ENCODE measurements around the gene ADCY7. TPM values are rescaled to one million over a fixed set of nuclear protein-coding genes. Genes with fewer than 3 reads are reported as not detected.

ADCY7 gene
- total RNA-seq, 4 donors from 2014 or later = 40.4 to 50.9 (median 41.2) TPM

GRCh38 chr16:50280932-50281331, 14.6 kb downstream of the ADCY7 start:
- Histone ChIP-seq H3K27me3 (no peaks in the 10 kb centered on the region), H3K27ac (peak overlapping the region in 3 of 4 donors; percentile 67 to 75 (median 71)), H3K4me1 (peaks cover 0 to 45% (median 23%) of the 10 kb centered on the region in 4 donors), H3K9me3 (no peaks in the 10 kb centered on the region), H3K4me3 (no peak overlapping the region), H3K36me3 (no peaks in the 10 kb centered on the region)
- no peak for DNase-seq (ENCODE audit: low spot score in 2 of 2)
- 81 to 94% methylated on average over 5 of the region's 5 CpGs for WGBS, 2 donors
- TF ChIP-seq EP300 (IDR thresholded peaks at IDR 0.05) (no peak), POLR2A (IDR thresholded peaks at IDR 0.05) (no peak)
- TF ChIP-seq, protein P1, sequence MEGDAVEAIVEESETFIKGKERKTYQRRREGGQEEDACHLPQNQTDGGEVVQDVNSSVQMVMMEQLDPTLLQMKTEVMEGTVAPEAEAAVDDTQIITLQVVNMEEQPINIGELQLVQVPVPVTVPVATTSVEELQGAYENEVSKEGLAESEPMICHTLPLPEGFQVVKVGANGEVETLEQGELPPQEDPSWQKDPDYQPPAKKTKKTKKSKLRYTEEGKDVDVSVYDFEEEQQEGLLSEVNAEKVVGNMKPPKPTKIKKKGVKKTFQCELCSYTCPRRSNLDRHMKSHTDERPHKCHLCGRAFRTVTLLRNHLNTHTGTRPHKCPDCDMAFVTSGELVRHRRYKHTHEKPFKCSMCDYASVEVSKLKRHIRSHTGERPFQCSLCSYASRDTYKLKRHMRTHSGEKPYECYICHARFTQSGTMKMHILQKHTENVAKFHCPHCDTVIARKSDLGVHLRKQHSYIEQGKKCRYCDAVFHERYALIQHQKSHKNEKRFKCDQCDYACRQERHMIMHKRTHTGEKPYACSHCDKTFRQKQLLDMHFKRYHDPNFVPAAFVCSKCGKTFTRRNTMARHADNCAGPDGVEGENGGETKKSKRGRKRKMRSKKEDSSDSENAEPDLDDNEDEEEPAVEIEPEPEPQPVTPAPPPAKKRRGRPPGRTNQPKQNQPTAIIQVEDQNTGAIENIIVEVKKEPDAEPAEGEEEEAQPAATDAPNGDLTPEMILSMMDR (IDR thresholded peaks at IDR 0.05) = no peak

DNA sequence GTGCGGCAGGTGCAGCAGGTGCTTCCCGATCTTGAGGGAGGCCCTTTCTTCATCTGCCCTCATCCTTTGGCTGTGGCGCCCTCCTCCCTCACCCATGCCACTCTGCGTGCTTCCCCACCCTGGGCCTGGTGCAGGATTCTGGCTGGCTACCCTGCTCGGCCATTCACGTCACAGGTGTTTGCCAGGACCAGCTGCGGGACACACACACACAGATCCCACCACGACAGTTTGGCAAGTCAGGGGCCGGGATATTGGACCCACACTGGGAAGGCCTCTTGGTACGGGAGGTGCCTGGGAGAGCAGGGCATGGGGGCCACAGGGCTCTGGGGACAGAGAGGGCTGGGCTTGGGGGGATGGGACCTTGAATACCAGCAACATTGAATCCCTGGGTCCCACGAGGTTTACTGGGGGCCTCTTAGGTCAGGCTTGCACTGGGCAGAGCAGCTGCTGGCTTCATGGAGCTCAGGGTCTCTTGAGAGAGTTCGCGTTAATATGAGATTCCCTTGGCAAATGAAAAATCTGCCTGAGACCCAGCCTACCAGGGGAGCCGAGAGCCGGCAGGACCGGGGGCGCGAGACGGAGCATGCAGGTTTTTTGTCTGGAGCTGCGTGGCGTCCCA, 15.1 kb downstream of the ADCY7 start:
- DNase-seq (ENCODE audit: low spot score in 2 of 2) = no peak
- H3K36me3 ChIP-seq = no peaks in the 10 kb centered on the region
- peaks cover 0 to 5% (median 0%) of the 10 kb centered on the region in 4 donors for H3K9me3 ChIP-seq
- peak overlapping the region in 3 of 4 donors; percentile 67 to 75 (median 71) for H3K27ac ChIP-seq
- H3K27me3 ChIP-seq = no peaks in the 10 kb centered on the region
- whole genome bisulfite sequencing, 2 donors = 69 to 78% methylated on average over 16 to 21 of the region's 21 CpGs
- H3K4me3 ChIP-seq = peak overlapping the region in 2 of 4 donors; percentile 15 to 19
- TF ChIP-seq, protein P1 (IDR thresholded peaks at IDR 0.05) = no peak
- TF ChIP-seq POLR2A (IDR thresholded peaks at IDR 0.05) (no peak), EP300 (IDR thresholded peaks at IDR 0.05) (no peak)
- peaks cover 0 to 45% (median 23%) of the 10 kb centered on the region in 4 donors for H3K4me1 ChIP-seq

DNA sequence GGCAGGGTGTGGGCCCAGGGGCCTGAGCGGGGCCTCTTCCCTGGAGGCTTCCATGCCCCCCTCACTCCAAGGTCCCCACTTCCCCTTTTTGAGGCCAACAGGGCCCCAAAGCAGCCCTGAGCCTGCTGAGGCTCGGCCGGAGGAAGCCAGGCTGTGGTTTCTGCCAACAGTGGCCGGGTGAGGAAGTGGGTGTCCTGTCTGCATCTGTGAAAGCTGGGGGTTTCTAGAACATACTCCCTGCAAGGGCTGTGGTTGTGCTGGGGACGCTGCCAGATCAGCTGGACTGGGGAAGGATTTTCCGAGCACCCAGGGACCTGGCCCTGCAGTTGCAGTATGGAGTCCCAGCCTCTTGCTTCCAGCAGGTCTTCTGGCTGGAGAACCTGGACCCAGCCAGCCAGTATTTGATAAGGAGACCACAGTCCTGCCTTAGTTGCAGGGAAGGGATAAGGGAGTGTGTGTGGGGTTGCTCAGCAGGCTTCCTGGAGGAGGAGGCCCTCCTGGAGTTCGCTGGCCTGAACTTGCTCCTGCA, 15.7 kb downstream of the ADCY7 start:
- DNase-seq (ENCODE audit: low spot score in 2 of 2) = peak in 1 of 2 donors; percentile 53
- H3K4me3 ChIP-seq = peak overlapping the region in 2 of 4 donors; percentile 15 to 19
- peak overlapping the region in 3 of 4 donors; percentile 67 to 75 (median 71) for H3K27ac ChIP-seq
- H3K27me3 ChIP-seq = no peaks in the 10 kb centered on the region
- TF ChIP-seq, protein P1 (IDR thresholded peaks at IDR 0.05) = no peak
- TF ChIP-seq EP300 (IDR thresholded peaks at IDR 0.05) (peak in 1 of 2 donors; percentile 65), POLR2A (IDR thresholded peaks at IDR 0.05) (peak in 1 of 2 donors; percentile 16)
- H3K36me3 ChIP-seq = no peaks in the 10 kb centered on the region
- 36 to 49% methylated on average over 7 of the region's 7 CpGs for WGBS, 2 donors
- H3K9me3 ChIP-seq = peaks cover 0 to 7% (median 0%) of the 10 kb centered on the region in 4 donors
- H3K4me1 ChIP-seq = peaks cover 0 to 45% (median 23%) of the 10 kb centered on the region in 4 donors

- 79 to 80% methylated on average over 9 of the region's 9 CpGs for WGBS, 2 donors
- no peak overlapping the region for H3K4me3 ChIP-seq
- H3K27me3 ChIP-seq = no peaks in the 10 kb centered on the region
- H3K9me3 ChIP-seq = peaks cover 0 to 7% (median 0%) of the 10 kb centered on the region in 4 donors
- TF ChIP-seq POLR2A (IDR thresholded peaks at IDR 0.05) (no peak), EP300 (IDR thresholded peaks at IDR 0.05) (no peak)
- TF ChIP-seq, protein P1 (IDR thresholded peaks at IDR 0.05) = no peak
- no peak for DNase-seq (ENCODE audit: low spot score in 2 of 2)
- peaks cover 0 to 3% (median 0%) of the 10 kb centered on the region in 3 donors for H3K36me3 ChIP-seq
- peak overlapping the region in 3 of 4 donors; percentile 12 to 71 (median 60) for H3K27ac ChIP-seq
- peaks cover 0 to 45% (median 23%) of the 10 kb centered on the region in 4 donors for H3K4me1 ChIP-seq
Observed at GRCh38 chr16:50282955-50283631, 16.7 kb downstream of the ADCY7 start.
